ENCODE measurements around the gene ZCCHC17.
"Not testable (repeated sequence)": the region's sequence is repeated elsewhere in the genome, so short reads cannot be mapped to it uniquely, and the experiment has no call there.

ZCCHC17 gene

GRCh38 chr1:31370021-31370420, 73.2 kb downstream of the ZCCHC17 start:
- no peak for DNase-seq (ENCODE audit: low read depth in 2 of 2)

- DNase-seq (ENCODE audit: low read depth in 2 of 2): no peak
Observed at GRCh38 chr1:31370565-31370964, 73.7 kb downstream of the ZCCHC17 start.

- no peak for DNase-seq (ENCODE audit: low read depth in 2 of 2)
Observed at GRCh38 chr1:31371121-31371959, 74.5 kb downstream of the ZCCHC17 start.

- DNase-seq (ENCODE audit: low read depth in 2 of 2): no peak
Observed at GRCh38 chr1:31372051-31372450, 75.2 kb downstream of the ZCCHC17 start.

GRCh38 chr1:31372751-31373055, 75.9 kb downstream of the ZCCHC17 start:
- no peak for DNase-seq (ENCODE audit: low read depth in 2 of 2)

GRCh38 chr1:31373056-31373896, 76.4 kb downstream of the ZCCHC17 start, which contains the start of gene FABP3:
FABP3 (minus strand) TSS chr1:31373076; CDS start chr1:31373014, 62 bp downstream.
- peak in 1 of 2 experiments; percentile 9 for DNase-seq (ENCODE audit: low read depth in 2 of 2)

GRCh38 chr1:31373897-31374486, 77.2 kb downstream of the ZCCHC17 start:
- DNase-seq (ENCODE audit: low read depth in 2 of 2): no peak

- DNase-seq (ENCODE audit: low read depth in 2 of 2): peak in 1 of 2 experiments; percentile 1
Observed at GRCh38 chr1:31374511-31375196, 77.8 kb downstream of the ZCCHC17 start.

- DNase-seq (ENCODE audit: low read depth in 2 of 2): peak; percentile 93
Observed at GRCh38 chr1:31376375-31377134, 79.7 kb downstream of the ZCCHC17 start.

- no peak for DNase-seq (ENCODE audit: low read depth in 2 of 2)
Observed at GRCh38 chr1:31377364-31377863, 80.6 kb downstream of the ZCCHC17 start.

- no peak for DNase-seq (ENCODE audit: low read depth in 2 of 2)
Observed at GRCh38 chr1:31378001-31378400, 81.2 kb downstream of the ZCCHC17 start.

GRCh38 chr1:31380181-31380580, 83.3 kb downstream of the ZCCHC17 start:
- DNase-seq (ENCODE audit: low read depth in 2 of 2): no peak

- DNase-seq (ENCODE audit: low read depth in 2 of 2): no peak
Observed at GRCh38 chr1:31381394-31382294, 84.8 kb downstream of the ZCCHC17 start.

- DNase-seq (ENCODE audit: low read depth in 2 of 2): no peak
Observed at GRCh38 chr1:31382379-31382989, 85.7 kb downstream of the ZCCHC17 start.

- no peak for DNase-seq (ENCODE audit: low read depth in 2 of 2)
Observed at GRCh38 chr1:31383967-31384366, 87.1 kb downstream of the ZCCHC17 start.

- DNase-seq (ENCODE audit: low read depth in 2 of 2): not testable (repeated sequence)
Observed at GRCh38 chr1:31386576-31387243, 89.9 kb downstream of the ZCCHC17 start.

GRCh38 chr1:31387612-31388011, 90.8 kb downstream of the ZCCHC17 start:
- no peak for DNase-seq (ENCODE audit: low read depth in 2 of 2)

GRCh38 chr1:31389616-31390015, 92.8 kb downstream of the ZCCHC17 start:
- no peak for DNase-seq (ENCODE audit: low read depth in 2 of 2)

- no peak for DNase-seq (ENCODE audit: low read depth in 2 of 2)
Observed at GRCh38 chr1:31390071-31390470, 93.2 kb downstream of the ZCCHC17 start.

All from fibroblast of skin of left quadriceps (primary cell).